Gastroesophageal sphincter (tissue), 4 donors: ENCODE results near the gene SF3B6. TPM values are rescaled to one million over a fixed set of nuclear protein-coding genes. Genes with fewer than 3 reads are reported as not detected.
"Not testable (repeated sequence)": the region's sequence is repeated elsewhere in the genome, so short reads cannot be mapped to it uniquely, and the experiment has no call there.

Source experiments
- ATAC-seq: fragments of 150-250 bp; one replicate; pipeline ENCODE4 v1.9.1; 2016; ENCODE audit warnings: mild to moderate bottlenecking, moderate library complexity
- H3K27ac ChIP-seq, 4 donors: fragments of 200-600 bp; sonication (generic) in 3 of 4; 1 replicate in 3 of 4; 2 replicates in 1 of 4; pipeline ENCODE4 v1.5.1; 2016 to 2019
- H3K27me3 ChIP-seq: fragments of 200-600 bp; sonication (generic); one replicate; pipeline ENCODE4 v1.5.1; 2019
- H3K36me3 ChIP-seq, 2 donors: fragments of 200-600 bp; sonication (generic); one replicate each; pipeline ENCODE4 v1.5.1; 2019; ENCODE audit warnings: control low read depth in 1 of 2
- H3K4me1 ChIP-seq, 3 donors: fragments of 200-600 bp; sonication (generic); 1 replicate in 2 of 3; 2 replicates in 1 of 3; pipeline ENCODE4 v1.5.1; 2016 to 2019; ENCODE audit warnings: control low read depth in 2 of 3
- H3K4me3 ChIP-seq, 2 donors: fragments of 200-600 bp; sonication (generic); one replicate each; pipeline ENCODE4 v1.5.1; 2019; ENCODE audit warnings: mild to moderate bottlenecking in 1 of 2, moderate library complexity in 1 of 2
- H3K9me3 ChIP-seq, 3 donors: fragments of 200-600 bp; sonication (generic); one replicate each; pipeline ENCODE4 v1.5.1; 2017 to 2019; ENCODE audit warnings: control low read depth in 2 of 3
- CTCF ChIP-seq, 4 experiments: fragments of 200-600 bp in 2 of 4; fragments of 450-650 bp in 2 of 4; sonication (generic) in 1 of 4; IDR thresholded peaks; one replicate each; pipeline ENCODE4 v1.5.1; 2017 to 2019; ENCODE audit warnings: antibody characterized with exemption in 4 of 4, mild to moderate bottlenecking in 2 of 4, moderate library complexity in 2 of 4
- EP300 ChIP-seq: sonication (generic); formaldehyde crosslinking; IDR thresholded peaks from one replicate; pipeline ENCODE4 v1.6.1; 2017; ENCODE audit warnings: antibody characterized with exemption, mild to moderate bottlenecking
- POLR2A ChIP-seq, 2 donors: fragments of 450-650 bp; IDR thresholded peaks; one replicate each; pipeline ENCODE4 v1.6.1; 2017; ENCODE audit warnings: antibody characterized with exemption in 2 of 2, mild to moderate bottlenecking in 2 of 2, moderate library complexity in 1 of 2
- POLR2AphosphoS5 ChIP-seq: sonication (generic); formaldehyde crosslinking; IDR thresholded peaks from one replicate; pipeline ENCODE4 v1.6.1; 2017; ENCODE audit warnings: antibody characterized with exemption
- WGBS, 2 donors: methylation state at CpG; one replicate each; pipeline ENCODE4 v1.1.5; 2018; ENCODE audit warnings: low coverage in 1 of 2; 5-methylcytosine and 5-hydroxymethylcytosine counted together
- total RNA-seq, 4 donors: library from RNA; depleted of rRNA; stranded (reverse); fragments of >200 nt; gene quantifications; one replicate each; pipeline ENCODE4 v1.1.0, GENCODE V29; 2016

Gene SF3B6
- total RNA-seq, 4 donors from 2014 or later: 96.8 to 128 (median 115) TPM

- Histone ChIP-seq H3K27me3 (no peaks in the 10 kb centered on the region), H3K4me1 (peaks cover 0 to 40% (median 12%) of the 10 kb centered on the region in 3 donors), H3K4me3 (peak within 1 kb of the TSS; percentile 60 to 72), H3K36me3 (no peaks in the 10 kb centered on the region), H3K9me3 (no peaks in the 10 kb centered on the region), H3K27ac (peak within 1 kb of the TSS; percentile 13 to 83 (median 78))
- WGBS, 2 donors: 0 to 2% methylated on average over 17 to 28 of the region's 38 CpGs
- TF ChIP-seq POLR2AphosphoS5: peak; percentile 79
- TF ChIP-seq EP300: no peak
- TF ChIP-seq CTCF (IDR thresholded peaks at IDR 0.05): no peak
- TF ChIP-seq POLR2A (IDR thresholded peaks at IDR 0.05): peak; percentile 46 to 57
- ATAC-seq: peak; percentile 100
Measured at GRCh38 chr2:24046930-24047702, 29.0 kb downstream of the SF3B6 start, which contains the start of gene WDCP. Gene WDCP (minus strand): TSS chr2:24047391. CDS start chr2:24039494, 7,897 bp downstream.

- 0 to 2% methylated on average over 2 of the region's 2 CpGs for WGBS, 2 donors
- H3K27ac ChIP-seq: peak overlapping the region in 3 of 4 donors; percentile 77 to 83 (median 79)
Measured at GRCh38 chr2:24046599-24046929, 29.6 kb downstream of the SF3B6 start.

GRCh38 chr2:24045511-24046508 is 30.3 kb downstream of the SF3B6 start:
- no peak overlapping the region for H3K27ac ChIP-seq
- no peaks in the 10 kb centered on the region for H3K27me3 ChIP-seq
- no peak for ATAC-seq
- H3K4me1 ChIP-seq: peaks cover 0 to 40% (median 12%) of the 10 kb centered on the region in 3 donors
- no peak for TF ChIP-seq POLR2AphosphoS5
- TF ChIP-seq POLR2A (IDR thresholded peaks at IDR 0.05): no peak
- TF ChIP-seq CTCF (IDR thresholded peaks at IDR 0.05): no peak
- no peak for TF ChIP-seq EP300
- no peaks in the 10 kb centered on the region for H3K36me3 ChIP-seq
- H3K4me3 ChIP-seq: peak overlapping the region in 1 of 2 donors; percentile 60
- WGBS, 2 donors: 61 to 73% methylated on average over 4 to 6 of the region's 11 CpGs
- no peaks in the 10 kb centered on the region for H3K9me3 ChIP-seq

More at GRCh38 chr2:24046599-24046929, 29.6 kb downstream of the SF3B6 start:
- H3K36me3 ChIP-seq: no peaks in the 10 kb centered on the region
- TF ChIP-seq CTCF (IDR thresholded peaks at IDR 0.05) (no peak), EP300 (no peak), POLR2AphosphoS5 (no peak)
- peaks cover 0 to 40% (median 12%) of the 10 kb centered on the region in 3 donors for H3K4me1 ChIP-seq
- no peaks in the 10 kb centered on the region for H3K9me3 ChIP-seq
- no peaks in the 10 kb centered on the region for H3K27me3 ChIP-seq
- no peak for ATAC-seq
- peak overlapping the region; percentile 60 to 72 for H3K4me3 ChIP-seq

- Histone ChIP-seq H3K4me1 (peaks cover 0 to 16% (median 6%) of the 10 kb centered on the region in 3 donors), H3K36me3 (peaks cover 0 to 15% of the 10 kb centered on the region in 2 donors)
- ATAC-seq, H3K27ac ChIP-seq, H3K9me3 ChIP-seq, H3K27me3 ChIP-seq, H3K4me3 ChIP-seq: not testable (repeated sequence)
- WGBS, 2 donors: 88 to 91% methylated on average over 6 of the region's 6 CpGs
Measured at GRCh38 chr2:24043133-24043532, 33.0 kb downstream of the SF3B6 start.

- peaks cover 0 to 7% (median 0%) of the 10 kb centered on the region in 3 donors for H3K4me1 ChIP-seq
- no peak for TF ChIP-seq EP300
- no peak for TF ChIP-seq POLR2A (IDR thresholded peaks at IDR 0.05)
- TF ChIP-seq POLR2AphosphoS5: no peak
- no peak for TF ChIP-seq CTCF (IDR thresholded peaks at IDR 0.05)
- WGBS, 2 donors: 100% methylated on average over 4 of the region's 4 CpGs; no CpG with 5 or more reads in 1 of the 2 donors
Measured at GRCh38 chr2:24040511-24040910, 35.6 kb downstream of the SF3B6 start.

More at GRCh38 chr2:24040511-24040910, 35.6 kb downstream of the SF3B6 start:
- Histone ChIP-seq H3K9me3 (no peaks in the 10 kb centered on the region), H3K27me3 (no peaks in the 10 kb centered on the region), H3K36me3 (peaks cover 0 to 36% of the 10 kb centered on the region in 2 donors), H3K27ac (no peak overlapping the region), H3K4me3 (no peak overlapping the region)
- ATAC-seq: no peak
